Adrenal gland (tissue), 5 donors: Measurements from ENCODE around the gene ATOSA.

Experiments used
- POLR2A ChIP-seq, 2 donors: fragments of 450-650 bp; IDR thresholded peaks; one replicate each; pipeline ENCODE4 v1.6.1; 2017; ENCODE audit warnings: antibody characterized with exemption in 2 of 2, mild to moderate bottlenecking in 2 of 2, moderate library complexity in 1 of 2
- TF ChIP-seq, protein P1 (sequence below), 6 experiments: fragments of 450-650 bp in 4 of 6; fragments of 200-600 bp in 2 of 6; sonication (generic) in 1 of 6; IDR thresholded peaks; 1 replicate in 5 of 6; 2 replicates in 1 of 6; pipeline versions ENCODE4 v1.5.1 to v1.8.0; 2016 to 2021; ENCODE audit warnings: antibody characterized with exemption in 6 of 6, mild to moderate bottlenecking in 2 of 6, moderate library complexity in 1 of 6
- donor health status: DM: no; HTN: no; CAD: no.

DNA sequence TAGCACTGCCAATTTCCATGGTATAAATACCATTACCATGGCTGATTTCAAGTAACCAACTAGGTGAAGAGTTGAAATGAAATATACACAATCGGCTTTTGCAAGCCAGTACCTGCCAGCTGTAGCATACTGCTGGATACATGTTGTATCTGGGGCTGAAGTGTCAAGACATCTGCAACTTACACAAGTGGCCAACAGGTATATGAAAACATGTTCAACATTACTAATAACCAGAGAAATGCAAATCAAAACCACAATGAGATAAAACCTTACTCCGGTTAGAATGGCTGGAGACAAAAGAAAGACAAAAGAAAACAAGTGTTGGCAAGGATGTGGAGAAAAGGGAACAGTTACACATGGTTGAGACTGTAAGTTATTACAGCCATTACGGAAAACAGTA lies 11.6 kb downstream of the ATOSA start:
- TF ChIP-seq, protein P1, sequence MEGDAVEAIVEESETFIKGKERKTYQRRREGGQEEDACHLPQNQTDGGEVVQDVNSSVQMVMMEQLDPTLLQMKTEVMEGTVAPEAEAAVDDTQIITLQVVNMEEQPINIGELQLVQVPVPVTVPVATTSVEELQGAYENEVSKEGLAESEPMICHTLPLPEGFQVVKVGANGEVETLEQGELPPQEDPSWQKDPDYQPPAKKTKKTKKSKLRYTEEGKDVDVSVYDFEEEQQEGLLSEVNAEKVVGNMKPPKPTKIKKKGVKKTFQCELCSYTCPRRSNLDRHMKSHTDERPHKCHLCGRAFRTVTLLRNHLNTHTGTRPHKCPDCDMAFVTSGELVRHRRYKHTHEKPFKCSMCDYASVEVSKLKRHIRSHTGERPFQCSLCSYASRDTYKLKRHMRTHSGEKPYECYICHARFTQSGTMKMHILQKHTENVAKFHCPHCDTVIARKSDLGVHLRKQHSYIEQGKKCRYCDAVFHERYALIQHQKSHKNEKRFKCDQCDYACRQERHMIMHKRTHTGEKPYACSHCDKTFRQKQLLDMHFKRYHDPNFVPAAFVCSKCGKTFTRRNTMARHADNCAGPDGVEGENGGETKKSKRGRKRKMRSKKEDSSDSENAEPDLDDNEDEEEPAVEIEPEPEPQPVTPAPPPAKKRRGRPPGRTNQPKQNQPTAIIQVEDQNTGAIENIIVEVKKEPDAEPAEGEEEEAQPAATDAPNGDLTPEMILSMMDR (IDR thresholded peaks at IDR 0.05) = no peak
- no peak for TF ChIP-seq POLR2A (IDR thresholded peaks at IDR 0.05)
